ENCODE results near the gene ARL14EPL. TPM values are rescaled to one million over a fixed set of nuclear protein-coding genes. Genes with fewer than 3 reads are reported as not detected.

ARL14EPL gene
- total and polyA plus RNA-seq, 11 donors: not detected

- H3K4me3 ChIP-seq: no peak overlapping the region
- no peaks in the 10 kb centered on the region for H3K36me3 ChIP-seq
- peaks cover 0 to 8% (median 0%) of the 10 kb centered on the region in 9 donors for H3K27me3 ChIP-seq
- H3K9me3 ChIP-seq: no peaks in the 10 kb centered on the region
- no peaks in the 10 kb centered on the region for H3K4me1 ChIP-seq
- no peak for TF ChIP-seq POLR2A (IDR thresholded peaks at IDR 0.05)
- intact Hi-C loops (cut with DNase I): no loop called here
- no peak overlapping the region for H3K27ac ChIP-seq
- ATAC-seq (no peak), DNase-seq (no peak)
- 67 to 84% (median 75%) methylated on average over 2 of the region's 2 CpGs for WGBS, 4 donors
Measured at GRCh38 chr5:116045821-116046220, 13.5 kb downstream of the ARL14EPL start.

GRCh38 chr5:116046261-116046660 is 14.0 kb downstream of the ARL14EPL start:
- intact Hi-C loops (cut with DNase I): no loop called here
- Histone ChIP-seq H3K4me3 (no peak overlapping the region), H3K4me1 (no peaks in the 10 kb centered on the region), H3K27ac (no peak overlapping the region), H3K36me3 (no peaks in the 10 kb centered on the region), H3K27me3 (peaks cover 0 to 8% (median 0%) of the 10 kb centered on the region in 9 donors), H3K9me3 (no peaks in the 10 kb centered on the region)
- DNase-seq: no peak
- ATAC-seq: no peak
- 66 to 75% (median 69%) methylated on average over 3 of the region's 3 CpGs for WGBS, 4 donors
- TF ChIP-seq POLR2A (IDR thresholded peaks at IDR 0.05) (no peak), CTCF (IDR thresholded peaks at IDR 0.05) (no peak)

GRCh38 chr5:116046823-116047222 is 14.6 kb downstream of the ARL14EPL start:
- Histone ChIP-seq H3K4me3 (no peak overlapping the region), H3K36me3 (no peaks in the 10 kb centered on the region), H3K4me1 (no peaks in the 10 kb centered on the region), H3K27me3 (peaks cover 0 to 8% (median 0%) of the 10 kb centered on the region in 9 donors), H3K27ac (no peak overlapping the region), H3K9me3 (no peaks in the 10 kb centered on the region)
- intact Hi-C loops (cut with DNase I): no loop called here
- 80 to 88% (median 86%) methylated on average over 2 of the region's 2 CpGs for WGBS, 4 donors
- no peak for ATAC-seq
- TF ChIP-seq CTCF (IDR thresholded peaks at IDR 0.05): no peak
- no peak for TF ChIP-seq POLR2A (IDR thresholded peaks at IDR 0.05)
- no peak for DNase-seq

GRCh38 chr5:116058346-116058936 is 26.2 kb downstream of the ARL14EPL start:
- H3K9me3 ChIP-seq: no peaks in the 10 kb centered on the region
- 78 to 88% (median 84%) methylated on average over 13 of the region's 13 CpGs for WGBS, 4 donors
- DNase-seq (no peak), ATAC-seq (no peak)
- H3K27me3 ChIP-seq: peaks cover 0 to 5% (median 0%) of the 10 kb centered on the region in 9 donors
- H3K36me3 ChIP-seq: no peaks in the 10 kb centered on the region
- no peak for TF ChIP-seq POLR2A (IDR thresholded peaks at IDR 0.05)
- TF ChIP-seq CTCF (IDR thresholded peaks at IDR 0.05): no peak
- intact Hi-C loops (cut with DNase I): no loop called here
- no peaks in the 10 kb centered on the region for H3K4me1 ChIP-seq
- no peak overlapping the region for H3K27ac ChIP-seq
- no peak overlapping the region for H3K4me3 ChIP-seq

- Histone ChIP-seq H3K4me3 (no peak overlapping the region), H3K27me3 (peaks cover 0 to 7% (median 0%) of the 10 kb centered on the region in 9 donors), H3K9me3 (no peaks in the 10 kb centered on the region), H3K27ac (no peak overlapping the region), H3K4me1 (no peaks in the 10 kb centered on the region), H3K36me3 (no peaks in the 10 kb centered on the region)
- DNase-seq (no peak), ATAC-seq (no peak)
- TF ChIP-seq POLR2A (IDR thresholded peaks at IDR 0.05) (no peak), CTCF (IDR thresholded peaks at IDR 0.05) (no peak)
- 89 to 92% (median 90%) methylated on average over 2 of the region's 2 CpGs for WGBS, 4 donors
- intact Hi-C loops (cut with DNase I): loop anchor here in 5 of 10 donors (10.0 kb wide), 4 partner anchors 168 to 748 kb away; no protein-coding TSS in a partner anchor
Measured at GRCh38 chr5:116062352-116062751, 30.1 kb downstream of the ARL14EPL start.

Measured in heart left ventricle (tissue), 16 donors.